Mucosa of descending colon (tissue), 3 donors: ENCODE measurements around the gene ASB16. TPM values are rescaled to one million over a fixed set of nuclear protein-coding genes. Genes with fewer than 3 reads are reported as not detected.
"Not testable (repeated sequence)": the region's sequence is repeated elsewhere in the genome, so short reads cannot be mapped to it uniquely, and the experiment has no call there.

Experiments
- ATAC-seq: fragments of 200-7000 bp; cut with Tn5 transposase; one replicate; pipeline ENCODE4 v1.9.1; 2020; ENCODE audit warnings: mild to moderate bottlenecking, moderate library complexity
- DNase-seq, 3 donors: peaks; one replicate each; pipeline ENCODE4 v3.0.0-alpha.2; 2020
- H3K36me3 ChIP-seq: fragments of 200-600 bp; one replicate; pipeline ENCODE4 v1.8.0; 2021; ENCODE audit warnings: low read depth, mild to moderate bottlenecking
- H3K4me1 ChIP-seq: fragments of 200-600 bp; one replicate; pipeline ENCODE4 v1.8.0; 2021; ENCODE audit warnings: low read depth, mild to moderate bottlenecking
- H3K4me3 ChIP-seq: fragments of 200-600 bp; one replicate; pipeline ENCODE4 v1.8.0; 2021; ENCODE audit warnings: mild to moderate bottlenecking
- H3K9me3 ChIP-seq: fragments of 200-600 bp; one replicate; pipeline ENCODE4 v1.8.0; 2021; ENCODE audit warnings: mild to moderate bottlenecking
- intact Hi-C, 2 donors: fragments of 100-400 bp; cut with DNase I in 1 of 2; cut with micrococcal nuclease in 1 of 2; formaldehyde crosslinking; loops; one replicate each; pipeline versions ENCODE4 v1.11.0 to v1.11.1; 2022; cut with DNase I, micrococcal nuclease
- total RNA-seq, 3 donors: library from RNA; stranded (reverse); fragmentation: NEBNext Ultra II Directional in 2 of 3; extraction: Animal tissue kit (Norgen Biotek cat#: 25700) in 2 of 3; gene quantifications; one replicate each; pipeline versions ENCODE4 v1.2.1 to v1.2.4, GENCODE V29; 2021 to 2023
- TF ChIP-seq, protein P1 (sequence below): fragments of 200-600 bp; IDR thresholded peaks from one replicate; pipeline ENCODE4 v1.8.0; 2022; ENCODE audit warnings: antibody characterized with exemption, mild to moderate bottlenecking
- donor health status: DM: no; HTN: no; CAD: no; lungs with moderate emphysema.
- donor health status: DM: no; HTN: no; CAD: no.
- donor health status: DM: no; HTN: yes; CAD: no.

ASB16 gene
- total RNA-seq, 3 donors from 2014 or later = 0.29 to 1.7 TPM; not detected in 1

DNA sequence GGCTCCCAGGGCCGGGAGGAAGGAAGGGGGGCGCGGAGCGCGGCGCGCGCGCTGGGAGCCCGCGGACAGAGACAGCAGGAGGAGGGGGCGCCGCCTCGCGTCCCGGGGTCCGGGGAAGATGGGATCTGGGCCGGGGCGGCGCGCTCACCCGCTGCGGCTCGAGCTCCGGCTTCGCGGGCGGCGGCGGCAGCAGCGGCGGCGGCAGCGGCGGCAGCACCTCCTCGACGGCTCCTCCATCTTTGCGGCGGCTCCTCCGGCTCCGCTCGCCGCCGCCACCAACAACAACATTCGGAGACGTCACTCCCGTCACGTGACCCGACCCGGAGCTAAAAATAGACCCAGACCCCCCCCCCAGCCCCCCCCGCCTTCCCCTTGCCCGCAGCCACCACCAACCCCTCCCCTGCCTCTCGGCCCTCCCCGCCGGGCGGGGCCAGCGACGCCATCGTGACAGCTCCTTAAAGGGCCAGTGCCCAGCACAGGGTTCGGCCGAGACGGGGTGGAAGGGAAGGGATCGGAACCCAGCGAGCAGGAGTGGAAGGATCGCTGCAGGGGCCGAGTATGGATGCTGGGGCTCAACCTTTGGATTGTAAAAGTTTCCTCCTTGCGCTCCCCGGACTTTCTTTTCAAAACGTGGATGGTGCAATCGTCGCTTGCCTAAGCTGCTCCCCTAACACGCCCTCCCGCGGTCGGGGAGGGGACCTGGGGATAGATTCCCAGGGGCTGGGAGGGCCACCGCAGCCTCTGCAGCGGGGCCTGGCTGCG, 47.0 kb upstream of the ASB16 start, which contains the start of gene HDAC5:
Gene HDAC5, minus strand, starts transcription at position 286 of the 762 bp plus-strand sequence. CDS start 6,126 bp downstream, outside the sequence.
- H3K4me1 ChIP-seq = peaks cover 14% of the 10 kb centered on the region
- peak within 1 kb of the TSS; percentile 93 for H3K4me3 ChIP-seq
- ATAC-seq = peak; percentile 99
- TF ChIP-seq, protein P1, sequence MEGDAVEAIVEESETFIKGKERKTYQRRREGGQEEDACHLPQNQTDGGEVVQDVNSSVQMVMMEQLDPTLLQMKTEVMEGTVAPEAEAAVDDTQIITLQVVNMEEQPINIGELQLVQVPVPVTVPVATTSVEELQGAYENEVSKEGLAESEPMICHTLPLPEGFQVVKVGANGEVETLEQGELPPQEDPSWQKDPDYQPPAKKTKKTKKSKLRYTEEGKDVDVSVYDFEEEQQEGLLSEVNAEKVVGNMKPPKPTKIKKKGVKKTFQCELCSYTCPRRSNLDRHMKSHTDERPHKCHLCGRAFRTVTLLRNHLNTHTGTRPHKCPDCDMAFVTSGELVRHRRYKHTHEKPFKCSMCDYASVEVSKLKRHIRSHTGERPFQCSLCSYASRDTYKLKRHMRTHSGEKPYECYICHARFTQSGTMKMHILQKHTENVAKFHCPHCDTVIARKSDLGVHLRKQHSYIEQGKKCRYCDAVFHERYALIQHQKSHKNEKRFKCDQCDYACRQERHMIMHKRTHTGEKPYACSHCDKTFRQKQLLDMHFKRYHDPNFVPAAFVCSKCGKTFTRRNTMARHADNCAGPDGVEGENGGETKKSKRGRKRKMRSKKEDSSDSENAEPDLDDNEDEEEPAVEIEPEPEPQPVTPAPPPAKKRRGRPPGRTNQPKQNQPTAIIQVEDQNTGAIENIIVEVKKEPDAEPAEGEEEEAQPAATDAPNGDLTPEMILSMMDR = peak; percentile 40
- peak; percentile 97 to 98 (median 97) for DNase-seq
- no peaks in the 10 kb centered on the region for H3K36me3 ChIP-seq
- intact Hi-C loops = no loop called here
- no peaks in the 10 kb centered on the region for H3K9me3 ChIP-seq

DNA sequence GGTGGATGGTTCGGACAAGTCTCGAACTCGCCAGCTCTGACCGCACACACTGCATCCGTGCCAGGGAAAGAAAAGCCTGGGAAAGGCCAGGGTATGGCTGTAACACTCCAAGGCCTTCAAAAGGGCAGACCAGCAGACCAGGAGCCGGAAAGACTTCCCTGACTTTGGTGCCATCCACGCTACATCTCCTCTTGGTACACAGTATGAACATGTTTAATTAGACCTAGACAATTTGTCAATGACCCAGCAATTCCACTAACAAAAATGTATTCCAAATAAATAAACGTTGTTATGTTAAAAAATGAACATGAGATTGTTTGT, 46.4 kb upstream of the ASB16 start:
- Histone ChIP-seq H3K9me3 (no peaks in the 10 kb centered on the region), H3K4me3 (peak overlapping the region; percentile 93), H3K4me1 (peaks cover 13% of the 10 kb centered on the region), H3K36me3 (no peaks in the 10 kb centered on the region)
- intact Hi-C loops = no loop called here
- DNase-seq = no peak
- TF ChIP-seq, protein P1 = no peak
- no peak for ATAC-seq

DNA sequence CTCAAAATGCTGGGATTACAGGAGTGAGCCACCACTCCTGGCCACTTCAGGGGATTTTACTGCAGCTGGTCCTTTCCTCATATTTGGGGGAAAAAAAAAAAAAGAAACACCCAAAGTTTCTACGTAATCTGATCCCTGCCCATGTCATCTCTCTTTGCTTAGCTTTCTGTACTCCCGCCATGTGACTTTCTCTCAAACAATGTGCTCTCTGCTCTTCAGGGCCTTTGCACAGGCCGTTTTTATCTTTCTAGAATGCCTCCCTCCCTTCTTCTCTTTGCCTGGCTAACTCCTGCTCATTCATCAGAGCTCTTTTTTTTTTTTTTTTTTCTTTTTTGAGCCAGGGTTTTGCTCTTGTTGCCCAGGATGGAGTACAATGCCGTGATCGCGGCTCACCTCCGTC, 42.1 kb upstream of the ASB16 start:
- H3K36me3 ChIP-seq = no peaks in the 10 kb centered on the region
- ATAC-seq = no peak
- no peaks in the 10 kb centered on the region for H3K9me3 ChIP-seq
- peaks cover 5% of the 10 kb centered on the region for H3K4me1 ChIP-seq
- TF ChIP-seq, protein P1 = no peak
- intact Hi-C loops = no loop called here
- DNase-seq = no peak
- H3K4me3 ChIP-seq = no peak overlapping the region

DNA sequence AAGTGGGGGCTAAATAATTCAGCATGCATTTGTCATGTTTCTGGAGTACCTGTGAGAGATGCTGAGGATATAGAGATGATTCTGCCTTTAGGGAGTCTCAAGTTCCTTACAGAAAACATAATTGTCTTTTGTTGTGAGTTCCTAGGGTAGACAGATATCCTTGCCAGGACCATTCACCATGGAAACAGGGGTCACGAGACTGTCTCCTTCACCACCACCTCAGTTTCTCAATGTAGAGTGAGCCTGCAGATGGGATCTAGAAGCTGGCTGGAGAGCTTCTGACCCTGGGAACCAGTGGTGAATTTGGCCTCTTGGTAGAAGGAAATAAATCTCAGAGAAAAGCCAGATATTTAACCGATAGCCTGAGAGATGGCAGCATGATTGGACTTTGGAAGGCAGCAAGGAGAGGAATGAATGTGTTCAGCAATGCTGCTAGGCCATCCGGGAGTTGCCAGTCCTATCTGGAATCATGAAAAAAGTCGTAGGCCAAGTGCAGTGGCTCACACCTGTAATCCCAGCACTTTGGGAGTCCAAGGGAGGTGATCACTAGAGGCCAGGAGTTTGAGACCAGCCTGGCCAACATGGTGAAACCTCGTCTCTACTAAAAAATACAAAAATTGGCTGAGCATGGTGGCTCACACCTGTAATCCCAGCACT, 39.7 kb upstream of the ASB16 start:
- ATAC-seq = no peak
- DNase-seq = no peak

DNA sequence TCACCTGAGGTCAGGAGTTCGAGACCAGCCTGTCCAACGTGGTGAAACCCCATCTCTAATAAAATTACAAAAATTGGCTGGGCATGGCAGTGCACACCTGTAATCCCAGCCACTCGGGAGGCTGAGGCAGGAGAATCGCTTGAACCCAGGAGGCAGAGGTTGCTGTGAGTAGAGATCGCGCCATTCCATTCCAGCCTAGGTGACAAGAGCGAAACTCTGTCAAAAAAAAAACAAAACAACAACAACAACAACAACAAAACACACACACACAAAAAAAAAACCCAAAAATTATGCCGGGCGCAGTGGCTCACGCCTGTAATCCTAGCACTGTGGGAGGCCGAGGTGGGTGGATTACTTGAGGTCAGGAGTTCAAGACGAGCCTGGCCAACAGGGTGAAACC, 39.1 kb upstream of the ASB16 start:
- H3K9me3 ChIP-seq, H3K4me1 ChIP-seq, ATAC-seq, DNase-seq, intact Hi-C loops, H3K36me3 ChIP-seq, H3K4me3 ChIP-seq: not testable (repeated sequence)

More for the DNA sequence above, 39.7 kb upstream of the ASB16 start:
- TF ChIP-seq, protein P1 = no peak
- H3K4me1 ChIP-seq = no peaks in the 10 kb centered on the region
- intact Hi-C loops = no loop called here
- H3K9me3 ChIP-seq = no peaks in the 10 kb centered on the region
- H3K4me3 ChIP-seq = no peak overlapping the region
- no peaks in the 10 kb centered on the region for H3K36me3 ChIP-seq

DNA sequence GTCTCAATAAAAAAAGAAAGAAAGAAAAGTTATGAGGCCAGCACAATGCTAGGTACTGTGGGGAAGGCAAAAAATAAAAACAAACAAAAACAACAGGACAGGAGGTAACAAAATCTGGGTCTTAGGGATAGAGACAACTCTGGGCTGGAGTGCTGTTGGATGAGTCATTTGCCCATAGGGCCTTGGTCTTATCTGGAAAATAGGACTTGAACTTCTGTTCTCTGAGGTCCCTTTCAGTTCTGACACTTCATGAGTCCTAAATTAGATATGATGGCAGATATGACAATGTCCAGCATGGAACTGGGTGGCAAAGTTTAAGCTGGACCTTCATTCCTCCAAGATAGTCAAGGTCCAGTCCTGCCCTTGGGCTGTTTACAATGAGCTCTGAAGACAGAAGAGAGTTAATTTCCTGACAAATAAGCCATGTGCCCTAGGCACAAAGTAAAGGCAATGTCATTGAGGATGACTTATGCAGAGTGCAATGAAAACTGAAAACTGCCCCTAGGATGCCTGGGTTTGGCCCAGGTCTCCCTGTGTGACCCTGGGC, 38.2 kb upstream of the ASB16 start:
- no peak overlapping the region for H3K4me3 ChIP-seq
- ATAC-seq (no peak), DNase-seq (no peak)
- TF ChIP-seq, protein P1 = no peak
- H3K36me3 ChIP-seq = no peaks in the 10 kb centered on the region
- H3K9me3 ChIP-seq = no peaks in the 10 kb centered on the region
- intact Hi-C loops = no loop called here
- H3K4me1 ChIP-seq = no peaks in the 10 kb centered on the region
